Metanephros (tissue), 2 donors: ENCODE results near the gene RAB11FIP3. TPM values are rescaled to one million over a fixed set of nuclear protein-coding genes. Genes with fewer than 3 reads are reported as not detected.
A peak's percentile ranks its signal among the peaks of the same experiment; 100 is the strongest.

Source experiments
- small RNA-seq: library from RNA; depleted of rRNA; stranded (forward); fragments of <200 nt; gene quantifications from one replicate; pipeline ENCODE3, GENCODE V24; 2014; ENCODE audit warnings: low replicate concordance
- total RNA-seq: library from RNA; depleted of rRNA; stranded (reverse); fragments of >200 nt; gene quantifications from one replicate; pipeline ENCODE4 v1.2.3, GENCODE V29; 2014

The RAB11FIP3 gene, protein sequence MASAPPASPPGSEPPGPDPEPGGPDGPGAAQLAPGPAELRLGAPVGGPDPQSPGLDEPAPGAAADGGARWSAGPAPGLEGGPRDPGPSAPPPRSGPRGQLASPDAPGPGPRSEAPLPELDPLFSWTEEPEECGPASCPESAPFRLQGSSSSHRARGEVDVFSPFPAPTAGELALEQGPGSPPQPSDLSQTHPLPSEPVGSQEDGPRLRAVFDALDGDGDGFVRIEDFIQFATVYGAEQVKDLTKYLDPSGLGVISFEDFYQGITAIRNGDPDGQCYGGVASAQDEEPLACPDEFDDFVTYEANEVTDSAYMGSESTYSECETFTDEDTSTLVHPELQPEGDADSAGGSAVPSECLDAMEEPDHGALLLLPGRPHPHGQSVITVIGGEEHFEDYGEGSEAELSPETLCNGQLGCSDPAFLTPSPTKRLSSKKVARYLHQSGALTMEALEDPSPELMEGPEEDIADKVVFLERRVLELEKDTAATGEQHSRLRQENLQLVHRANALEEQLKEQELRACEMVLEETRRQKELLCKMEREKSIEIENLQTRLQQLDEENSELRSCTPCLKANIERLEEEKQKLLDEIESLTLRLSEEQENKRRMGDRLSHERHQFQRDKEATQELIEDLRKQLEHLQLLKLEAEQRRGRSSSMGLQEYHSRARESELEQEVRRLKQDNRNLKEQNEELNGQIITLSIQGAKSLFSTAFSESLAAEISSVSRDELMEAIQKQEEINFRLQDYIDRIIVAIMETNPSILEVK
- total RNA-seq: 108 TPM

DNA sequence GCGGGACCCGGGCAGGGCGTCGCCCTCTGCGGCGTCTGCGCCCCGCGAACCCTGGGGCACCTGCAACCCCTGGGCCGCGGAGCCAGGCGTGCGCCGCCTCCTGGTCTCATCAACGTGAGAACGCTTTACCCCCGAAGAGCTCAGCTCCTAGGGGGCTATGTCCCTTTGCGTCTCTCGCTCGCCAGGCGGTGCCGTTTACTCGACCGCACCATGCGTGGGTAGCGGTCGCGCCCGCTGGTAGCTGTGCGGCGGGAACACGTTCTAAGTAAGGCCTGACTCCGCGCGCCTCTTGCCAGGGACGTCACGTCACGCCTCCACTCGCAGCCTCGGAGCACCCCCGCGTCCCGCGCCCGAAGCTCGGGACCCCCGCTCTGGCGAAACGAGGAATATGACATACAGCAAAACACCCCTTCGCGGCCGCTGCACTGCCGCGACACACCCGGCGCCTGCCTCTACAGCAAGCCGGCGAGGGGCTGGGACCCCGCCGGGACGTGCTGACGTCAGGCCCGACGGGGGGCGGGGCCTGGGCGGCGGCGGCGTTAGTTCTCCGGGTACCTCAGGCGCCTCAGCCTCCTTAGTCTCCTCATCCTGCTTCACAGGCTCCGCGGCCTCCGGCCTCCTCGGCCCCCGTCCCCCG is at the start of gene RAB11FIP3:
TSS of gene RAB11FIP3 (plus strand) at position 568 of the 637 bp plus-strand sequence. CDS start 358 bp downstream, outside the sequence.

DNA sequence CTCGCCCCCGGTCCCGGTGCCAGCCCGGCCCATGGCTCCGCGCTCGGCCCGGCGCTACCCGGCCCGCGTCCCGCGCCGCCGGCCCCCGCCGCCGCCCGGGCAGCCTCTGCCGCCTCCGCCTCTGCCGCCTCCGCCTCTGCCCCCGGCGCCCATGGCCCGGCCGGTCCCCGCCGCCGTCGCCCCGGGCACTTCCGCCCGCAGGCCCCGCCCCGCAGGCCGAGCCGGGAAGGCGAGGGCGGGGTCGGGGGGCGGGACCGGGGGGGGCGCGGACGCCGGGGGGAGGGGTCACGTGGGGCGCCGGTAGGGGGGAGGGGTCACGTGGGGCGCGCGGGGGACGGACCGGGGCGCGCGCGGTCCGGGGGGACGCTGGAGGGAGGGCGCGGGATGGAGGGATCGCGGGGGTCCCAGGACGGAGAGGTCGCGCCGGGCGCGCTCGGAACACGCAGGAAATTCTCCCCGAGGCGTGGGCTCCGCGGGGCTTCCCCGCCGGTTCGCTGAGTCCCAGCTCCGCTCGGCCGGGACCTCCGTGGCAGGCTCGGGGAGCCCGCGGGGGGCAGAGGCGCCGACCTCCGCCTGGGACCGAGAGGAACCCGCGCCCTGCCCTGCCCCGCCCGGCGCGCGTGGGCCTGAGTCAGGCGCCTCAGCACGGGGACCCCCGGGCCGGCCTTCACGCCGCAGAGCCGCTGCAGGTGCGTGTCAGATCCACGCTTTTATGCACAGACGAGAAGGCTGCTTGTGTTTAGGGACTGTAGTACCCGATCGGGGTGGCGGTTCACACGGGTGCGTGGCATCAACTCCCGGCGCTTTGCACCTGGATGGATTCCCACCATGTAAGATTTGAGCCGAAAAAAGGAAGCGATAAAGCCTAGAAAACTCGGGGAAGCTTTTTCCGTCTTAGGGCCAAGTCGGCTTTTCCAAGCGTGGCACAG is 43.4 kb upstream of the RAB11FIP3 start, which contains the start of gene PGAP6:
TSS of gene PGAP6 (minus strand) at position 190 of the 929 bp plus-strand sequence. CDS start at position 33, 157 bp downstream.

DNA sequence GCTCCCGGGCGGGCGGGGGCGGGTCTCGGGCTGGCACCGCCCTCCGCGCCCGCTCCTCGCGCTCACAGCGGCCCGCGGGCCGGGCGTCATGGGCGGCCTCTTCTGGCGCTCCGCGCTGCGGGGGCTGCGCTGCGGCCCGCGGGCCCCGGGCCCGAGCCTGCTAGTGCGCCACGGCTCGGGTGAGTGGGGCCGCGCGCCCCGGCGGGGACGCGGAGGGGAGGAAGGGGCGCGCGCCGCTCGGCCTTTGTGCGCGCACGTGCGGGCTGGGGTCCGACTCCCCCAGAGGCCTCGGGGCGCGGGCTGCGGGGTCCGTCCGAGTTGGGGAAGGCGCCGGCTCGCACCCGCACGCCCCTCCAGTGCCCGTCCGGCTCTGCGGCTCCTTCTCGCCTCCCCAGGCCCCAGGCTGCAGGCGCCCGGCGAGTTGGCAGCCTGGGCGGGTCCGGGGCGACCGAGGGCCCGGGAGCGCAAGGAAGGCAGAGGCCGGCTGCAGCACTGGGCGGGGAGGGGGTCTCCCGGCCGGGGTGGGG is 28.3 kb upstream of the RAB11FIP3 start, which contains the start of gene NME4:
TSS of gene NME4 (plus strand) at position 65 of the 527 bp plus-strand sequence. CDS start at position 89, 24 bp downstream.

DNA sequence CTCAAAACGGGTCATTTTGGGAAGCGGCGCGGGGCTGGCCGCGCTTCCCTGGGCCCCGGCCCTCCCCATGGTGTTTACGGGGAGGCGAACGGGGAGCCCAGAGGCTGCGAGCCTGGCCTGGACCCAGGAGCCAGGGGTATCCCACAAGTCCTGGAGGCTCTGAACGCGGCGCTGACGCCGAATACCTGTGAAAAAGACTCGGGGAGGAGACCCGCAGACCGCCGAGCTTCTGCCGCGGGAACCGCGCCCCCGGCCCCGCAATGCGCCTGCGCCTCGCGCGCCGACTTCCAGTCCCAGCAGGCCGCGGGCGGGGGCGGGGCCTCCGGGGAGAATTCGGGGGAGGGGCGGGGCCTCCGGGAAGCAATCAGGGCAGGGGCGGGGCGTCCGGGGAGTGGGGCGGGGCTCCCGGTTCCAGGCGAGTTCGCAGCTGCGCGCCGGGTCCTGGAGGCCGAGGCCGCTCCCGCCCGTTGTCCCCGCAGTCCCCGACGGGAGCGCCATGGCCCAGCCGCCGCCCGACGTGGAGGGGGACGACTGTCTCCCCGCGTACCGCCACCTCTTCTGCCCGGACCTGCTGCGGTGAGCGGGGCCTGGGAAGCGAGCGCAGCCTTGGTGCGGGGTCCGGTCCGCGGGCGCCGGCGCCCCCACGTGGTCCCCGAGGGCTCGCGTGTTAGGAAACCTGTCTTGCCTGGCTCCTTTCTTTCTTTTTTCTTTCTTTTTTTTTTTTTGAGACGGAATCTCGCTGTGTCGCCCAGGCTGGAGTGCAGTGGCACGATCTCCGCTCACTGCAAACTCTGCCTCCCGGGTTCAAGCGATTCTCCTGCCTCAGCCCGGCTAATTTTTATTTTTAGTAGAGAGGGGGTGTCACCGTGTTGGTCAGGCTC is 23.7 kb upstream of the RAB11FIP3 start, which contains the start of gene DECR2:
TSS of gene DECR2 (plus strand) at position 418 of the 881 bp plus-strand sequence. CDS start at position 497, 79 bp downstream.

DNA sequence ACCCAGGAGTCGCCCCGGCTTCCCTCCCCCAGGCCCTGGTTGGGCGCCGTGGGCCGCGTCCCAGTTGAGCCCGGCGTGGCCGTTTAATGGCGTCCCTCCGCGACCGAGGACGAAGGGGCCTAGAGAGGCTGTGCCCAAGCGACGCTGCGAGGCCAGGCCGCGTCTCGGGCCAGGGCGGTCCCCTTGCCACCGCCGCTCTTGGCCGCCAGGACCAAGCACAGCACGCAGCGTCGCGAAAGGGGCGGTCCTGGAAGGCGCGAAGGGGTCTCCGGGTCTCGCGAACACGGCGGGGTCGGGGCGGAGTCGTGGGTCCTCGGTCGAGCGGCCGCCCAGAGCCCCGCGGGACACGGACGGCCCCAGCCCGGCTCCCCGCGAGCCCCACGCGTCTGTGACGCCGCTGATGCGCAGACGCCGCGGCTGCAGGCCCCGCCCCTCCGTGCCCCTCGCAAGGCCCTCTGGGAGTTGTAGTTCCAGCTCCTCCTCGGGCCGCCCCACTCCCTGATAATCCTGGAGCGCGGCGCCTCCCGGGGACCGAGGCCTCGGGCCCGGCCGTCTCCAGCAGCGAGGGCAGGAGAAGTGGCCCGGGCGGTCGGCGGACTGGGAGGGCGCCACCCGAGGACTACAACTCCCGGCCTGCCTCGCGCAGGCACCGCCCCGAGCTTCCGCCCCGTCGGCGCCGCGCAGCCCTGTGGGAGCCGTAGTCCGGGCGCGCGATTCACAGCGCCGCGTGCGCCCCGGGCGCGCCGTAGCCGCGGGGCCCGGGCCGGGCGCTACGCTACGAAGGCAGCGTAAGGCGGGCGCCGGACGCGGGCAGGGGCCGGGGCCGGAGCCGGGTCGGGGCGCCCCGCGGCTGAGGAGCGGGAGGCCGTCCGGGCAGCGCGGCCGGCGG is 101.8 kb downstream of the RAB11FIP3 start, which contains the start of gene CAPN15:
TSS of gene CAPN15 (plus strand) at position 698 of the 889 bp plus-strand sequence. CDS start 19,127 bp downstream, outside the sequence.

DNA sequence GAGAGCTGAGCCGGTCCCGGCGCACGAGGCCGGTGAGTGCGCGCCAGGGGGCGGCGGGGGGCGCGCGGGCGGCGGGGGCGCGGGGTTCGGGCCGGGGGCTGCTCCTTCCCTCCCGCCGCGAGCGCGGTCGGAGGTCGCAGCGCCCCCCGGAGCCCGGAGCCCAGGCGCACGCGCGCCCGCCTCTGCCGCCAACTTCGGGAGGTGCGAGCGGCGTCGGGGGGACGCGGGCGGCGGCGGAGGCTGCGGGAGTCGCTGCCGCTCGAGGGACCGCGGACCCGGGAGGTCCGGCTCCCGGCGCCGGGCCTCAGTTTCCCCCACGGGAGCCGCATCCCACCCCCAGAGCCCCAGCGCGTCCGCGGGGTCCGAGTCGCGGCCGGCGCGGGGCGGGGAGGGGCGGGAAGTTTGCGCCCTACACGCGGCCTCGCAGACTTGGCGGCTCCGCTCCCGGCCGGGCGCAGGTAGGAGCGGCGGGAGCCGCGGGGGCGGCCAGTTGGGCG is 134.8 kb downstream of the RAB11FIP3 start, which contains the start of gene PRR35:
TSS of gene PRR35 (plus strand) at position 191 of the 497 bp plus-strand sequence. CDS start 2,901 bp downstream, outside the sequence.

DNA sequence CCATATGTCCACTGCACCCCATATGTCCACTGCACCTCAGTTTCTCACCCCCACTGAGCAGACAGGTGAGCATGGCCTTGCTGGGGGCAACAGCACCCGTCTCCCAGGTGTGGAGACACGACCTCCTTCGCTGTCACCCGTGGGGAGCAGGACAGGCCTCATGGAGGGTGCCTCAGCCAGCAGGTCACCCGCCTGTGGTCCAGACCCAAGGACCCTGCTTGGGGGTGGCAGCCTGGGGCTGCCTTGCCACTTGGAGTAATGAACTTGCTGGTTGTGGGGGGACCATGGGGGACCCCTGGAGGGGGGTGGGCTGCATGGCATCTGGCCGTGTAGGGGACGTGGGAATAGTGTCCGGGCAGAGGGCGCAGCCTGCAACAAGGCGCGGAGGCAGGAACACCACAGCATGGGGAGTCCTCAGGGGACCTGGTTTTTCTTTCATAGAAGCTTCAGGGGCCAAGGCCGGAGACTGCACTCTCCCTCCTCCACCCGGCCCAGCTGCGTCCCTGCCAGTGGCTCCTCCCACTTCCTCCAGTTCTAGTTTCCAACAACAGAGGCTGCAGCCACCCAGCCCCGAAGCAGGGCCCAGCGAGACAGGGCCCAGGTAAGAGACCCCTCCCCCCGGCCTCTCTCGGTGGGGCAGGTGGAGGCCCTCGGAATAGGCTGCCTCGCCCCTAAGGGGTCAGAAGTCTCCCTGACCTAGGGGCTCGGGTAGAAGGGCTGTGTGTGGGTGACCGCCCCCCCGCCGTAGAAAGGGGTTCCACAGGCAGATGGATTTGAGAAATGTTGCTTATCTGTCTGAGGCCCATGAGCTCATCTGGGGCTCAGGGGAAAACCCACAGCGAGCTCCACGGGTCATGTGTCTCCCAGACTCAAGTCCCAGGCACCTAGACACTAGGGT is 141.3 kb downstream of the RAB11FIP3 start, which contains the start of gene NHLRC4:
TSS of gene NHLRC4 (plus strand) at position 531 of the 898 bp plus-strand sequence. CDS start 1,043 bp downstream, outside the sequence.

DNA sequence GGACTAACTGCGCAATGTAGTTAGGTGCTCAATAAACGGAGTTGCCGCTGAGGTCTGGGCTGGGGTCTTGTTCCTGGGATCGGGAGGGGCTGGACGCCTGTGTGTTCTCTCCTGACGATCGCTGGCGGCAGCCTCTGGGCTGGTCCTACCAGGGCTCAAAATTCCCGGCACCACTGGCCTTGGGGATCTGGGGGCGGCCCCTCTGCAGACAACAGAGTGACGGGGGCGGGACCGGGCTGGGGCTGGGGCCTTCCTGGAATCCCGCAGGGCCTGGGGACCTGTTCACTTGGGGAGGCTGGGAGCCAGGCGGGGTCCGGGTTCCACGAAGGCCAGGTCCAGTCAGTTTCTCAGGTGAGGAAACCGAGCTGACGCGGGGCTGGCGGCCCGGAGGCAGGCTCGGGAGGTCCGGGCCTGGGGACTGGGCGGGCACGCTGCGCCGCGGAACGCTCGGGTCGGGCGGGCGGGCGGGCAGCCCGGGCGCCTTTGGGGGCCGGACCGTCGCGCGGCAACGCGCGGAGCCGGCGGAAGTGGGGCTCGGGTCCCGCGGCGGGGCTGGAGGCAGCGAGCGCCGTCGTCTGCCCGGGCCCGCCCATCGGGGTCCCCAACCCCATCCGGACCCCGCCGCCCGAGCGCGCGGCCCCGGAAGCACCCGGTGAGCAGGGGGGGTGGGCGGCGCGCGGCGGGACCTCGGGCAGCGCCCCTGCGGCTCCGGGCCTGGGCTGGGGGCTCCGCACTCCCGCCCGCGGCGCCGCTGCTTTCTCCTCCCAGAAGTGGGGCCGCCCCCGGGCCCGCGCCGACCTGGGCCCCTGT is 144.2 kb downstream of the RAB11FIP3 start, which contains the start of gene PIGQ:
TSS of gene PIGQ (plus strand) at position 524 of the 810 bp plus-strand sequence. CDS start 4,107 bp downstream, outside the sequence.

Small RNA genes lying within 50 kb of the gene (small RNA-seq; reads per million reads assigned to genes)
- gene MIR3176 (0.32 reads per million, percentile 37 among the genes with 10 or more reads in this experiment), gene MIR5587 (not detected), gene RF00019 (not detected), gene Z98883.1 (not detected)

Other genes with a start within 250 kb of the RAB11FIP3 start
- 5,051 TPM for gene HBA1, start 249.0 kb upstream of the RAB11FIP3 start, total RNA-seq
- gene HBQ1, start 245.2 kb upstream of the RAB11FIP3 start, total RNA-seq: 6.5 TPM
- gene LUC7L, start 196.2 kb upstream of the RAB11FIP3 start, total RNA-seq: 93.1 TPM
- 70.0 TPM for gene FAM234A, start 190.8 kb upstream of the RAB11FIP3 start, total RNA-seq
- 4.9 TPM for gene RGS11, start 149.7 kb upstream of the RAB11FIP3 start, total RNA-seq
- gene ARHGDIG, start 145.1 kb upstream of the RAB11FIP3 start, total RNA-seq: 1.6 TPM
- 0.47 TPM for gene PDIA2, start 142.5 kb upstream of the RAB11FIP3 start, total RNA-seq
- 14.8 TPM for gene AXIN1, start 72.9 kb upstream of the RAB11FIP3 start, total RNA-seq
- 45.5 TPM for gene MRPL28, start 55.1 kb upstream of the RAB11FIP3 start, total RNA-seq
- gene PGAP6, start 43.7 kb upstream of the RAB11FIP3 start, total RNA-seq: 54.2 TPM
- 40.1 TPM for gene NME4, start 28.4 kb upstream of the RAB11FIP3 start, total RNA-seq
- 22.0 TPM for gene DECR2, start 23.8 kb upstream of the RAB11FIP3 start, total RNA-seq
- gene CAPN15, start 102.1 kb downstream of the RAB11FIP3 start, total RNA-seq: 37.6 TPM
- gene PRR35, start 134.7 kb downstream of the RAB11FIP3 start, total RNA-seq: 9.4 TPM
- 18.0 TPM for gene NHLRC4, start 141.4 kb downstream of the RAB11FIP3 start, total RNA-seq
- 76.1 TPM for gene PIGQ, start 144.3 kb downstream of the RAB11FIP3 start, total RNA-seq
- 24.2 TPM for gene RAB40C, start 164.4 kb downstream of the RAB11FIP3 start, total RNA-seq
- 1.8 TPM for gene WFIKKN1, start 205.3 kb downstream of the RAB11FIP3 start, total RNA-seq
- gene METTL26, start 210.7 kb downstream of the RAB11FIP3 start, total RNA-seq: 91.8 TPM
- gene MCRIP2, start 216.2 kb downstream of the RAB11FIP3 start, total RNA-seq: 23.1 TPM
- 48.3 TPM for gene WDR90, start 223.7 kb downstream of the RAB11FIP3 start, total RNA-seq
- 84.5 TPM for gene RHOT2, start 242.5 kb downstream of the RAB11FIP3 start, total RNA-seq